HG03565 (cell line): ENCODE data around the gene C19orf25.

Experiments used
- ATAC-seq: cut with Tn5 transposase; IDR thresholded peaks from one replicate; pipeline ENCODE4 v1.9.1; 2021; ENCODE audit warnings: mild to moderate bottlenecking, moderate library complexity; ENCODE audit not compliant: unreplicated experiment

Gene C19orf25

GRCh38 chr19:1496714-1497577 lies 17.9 kb upstream of the C19orf25 start:
- ATAC-seq: no peak

DNA sequence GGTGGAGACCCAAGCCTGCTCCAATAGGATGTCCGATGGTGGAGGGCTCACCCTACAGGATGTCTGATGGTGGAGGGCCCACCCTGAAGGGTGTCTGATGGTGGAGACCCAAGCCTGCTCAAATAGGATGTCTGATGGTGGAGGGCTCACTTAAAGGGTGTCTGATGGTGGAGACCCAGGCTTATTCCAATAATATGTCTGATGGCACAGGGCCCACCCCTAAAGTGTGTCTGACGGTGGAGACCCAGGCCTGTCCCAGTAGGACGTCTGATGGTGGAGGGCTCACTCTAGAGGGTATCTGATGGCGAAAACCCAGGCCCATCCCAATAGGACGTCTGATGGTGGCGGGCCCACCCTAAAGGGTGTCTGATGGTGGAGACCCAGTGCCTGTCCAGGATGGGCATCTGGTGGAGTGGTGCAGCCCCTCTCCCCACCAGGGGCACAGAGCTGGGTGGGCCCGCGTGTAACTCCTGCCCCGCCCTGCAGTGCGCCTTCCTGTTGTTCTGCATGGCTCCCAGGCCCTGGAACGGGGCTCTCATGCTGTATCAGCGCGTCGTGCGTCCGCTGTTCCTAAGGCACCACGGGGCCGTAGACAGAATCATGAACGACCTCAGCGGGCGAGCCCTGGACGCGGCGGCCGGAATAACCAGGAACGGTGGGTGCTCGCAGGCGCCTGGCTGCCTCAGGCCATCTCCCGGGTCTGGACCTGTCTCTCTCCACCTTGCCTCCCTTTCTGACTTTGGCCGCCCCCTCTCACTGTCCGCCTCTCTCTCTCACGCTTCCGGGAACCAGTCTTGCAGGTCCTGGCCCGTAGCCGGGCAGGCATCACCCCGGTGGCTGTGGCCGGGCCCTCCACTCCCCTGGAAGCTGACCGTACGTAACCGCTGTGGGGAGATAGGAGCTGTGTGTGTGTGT lies 17.0 kb upstream of the C19orf25 start:
- no peak for ATAC-seq

DNA sequence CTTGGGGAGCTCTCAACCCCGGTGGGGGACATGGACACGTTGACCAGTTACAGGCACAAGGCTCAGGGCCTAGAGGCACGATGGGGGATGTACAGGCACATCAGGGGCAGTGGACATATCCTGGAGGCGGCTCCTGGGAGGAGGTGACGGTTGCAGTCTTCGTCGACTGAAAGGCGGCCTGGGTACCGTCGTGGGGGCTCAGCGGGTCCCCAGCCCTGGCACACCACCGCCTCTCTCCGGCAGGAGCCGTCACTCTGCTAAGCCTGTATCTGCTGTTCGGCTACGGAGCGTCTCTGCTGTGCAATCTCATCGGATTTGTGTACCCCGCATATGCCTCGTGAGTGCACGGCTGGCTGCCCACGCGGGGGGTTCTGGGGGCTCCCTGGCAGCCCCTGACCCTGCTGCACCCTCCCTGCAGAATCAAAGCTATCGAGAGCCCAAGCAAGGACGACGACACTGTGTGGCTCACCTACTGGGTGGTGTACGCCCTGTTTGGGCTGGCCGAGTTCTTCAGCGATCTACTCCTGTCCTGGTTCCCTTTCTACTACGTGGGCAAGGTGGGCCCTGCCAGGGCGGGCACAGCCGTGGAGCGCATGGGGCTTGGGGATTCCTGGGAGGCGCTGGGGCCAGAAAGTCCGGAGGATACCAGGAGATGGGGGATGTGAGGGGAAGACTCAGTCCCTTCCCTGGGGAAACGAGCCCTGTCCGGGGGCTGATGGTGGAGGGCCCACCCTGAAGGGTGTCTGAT lies 16.2 kb upstream of the C19orf25 start:
- no peak for ATAC-seq

DNA sequence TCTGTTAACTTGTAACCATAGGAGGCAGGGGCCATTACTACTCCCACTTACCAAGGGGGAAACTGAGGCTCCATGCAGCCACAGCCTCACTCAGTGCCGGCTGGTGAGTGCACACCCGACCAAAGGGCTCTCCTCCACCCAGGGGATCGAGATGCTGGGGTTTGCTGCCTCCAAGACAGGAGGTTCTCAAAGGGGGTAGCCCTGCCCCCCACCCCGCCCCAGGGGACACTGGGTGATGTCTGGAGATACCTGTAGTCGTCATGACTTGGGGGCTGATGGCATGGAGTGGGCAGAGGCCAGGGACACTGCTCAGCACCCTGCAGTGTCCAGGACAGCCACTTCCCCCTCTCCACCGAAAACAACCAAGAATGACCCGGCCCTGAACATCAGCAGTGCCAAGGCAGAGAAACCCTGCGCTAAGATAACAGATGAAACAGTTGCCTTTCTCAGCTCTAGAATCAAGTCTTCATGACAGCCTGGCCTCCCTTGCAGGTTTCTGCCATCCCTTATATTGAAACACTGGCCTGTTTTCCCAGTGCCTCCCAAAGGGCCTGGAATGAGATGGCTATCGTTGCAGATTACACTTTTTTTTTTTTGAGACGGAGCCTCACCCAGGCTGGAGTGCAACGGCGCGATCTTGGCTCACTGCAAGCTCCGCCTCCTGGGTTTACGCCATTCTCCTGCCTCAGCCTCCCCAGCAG lies 15.2 kb upstream of the C19orf25 start:
- ATAC-seq: no peak

DNA sequence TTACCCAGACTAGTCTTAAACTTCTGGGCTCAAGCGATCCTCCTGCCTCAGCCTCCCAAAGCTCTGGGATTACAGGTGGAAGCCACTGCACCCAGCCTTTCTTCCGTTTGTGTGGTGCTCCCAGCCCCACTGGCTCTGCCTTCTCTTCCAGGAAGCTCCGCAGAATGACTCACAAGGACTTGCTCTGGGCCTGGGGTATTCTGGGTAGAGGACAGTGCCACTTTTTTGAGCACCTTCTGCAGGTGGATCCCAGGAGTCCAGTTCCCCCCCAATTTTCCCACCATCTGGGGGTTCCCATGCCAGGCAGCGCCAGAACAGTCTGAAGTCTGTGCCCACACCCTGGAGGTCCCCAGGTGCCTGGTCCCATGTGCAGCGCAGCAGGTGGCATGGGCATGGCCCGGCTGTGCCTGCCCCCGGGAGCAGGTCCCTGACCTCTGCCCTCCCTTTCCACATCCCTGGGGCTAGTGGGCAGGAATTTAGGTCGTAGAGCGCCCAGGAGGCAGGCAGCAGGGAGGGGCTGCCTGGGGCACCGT lies 13.5 kb upstream of the C19orf25 start:
- no peak for ATAC-seq

- ATAC-seq: no peak
Measured at GRCh38 chr19:1491849-1492170, 12.8 kb upstream of the C19orf25 start.

DNA sequence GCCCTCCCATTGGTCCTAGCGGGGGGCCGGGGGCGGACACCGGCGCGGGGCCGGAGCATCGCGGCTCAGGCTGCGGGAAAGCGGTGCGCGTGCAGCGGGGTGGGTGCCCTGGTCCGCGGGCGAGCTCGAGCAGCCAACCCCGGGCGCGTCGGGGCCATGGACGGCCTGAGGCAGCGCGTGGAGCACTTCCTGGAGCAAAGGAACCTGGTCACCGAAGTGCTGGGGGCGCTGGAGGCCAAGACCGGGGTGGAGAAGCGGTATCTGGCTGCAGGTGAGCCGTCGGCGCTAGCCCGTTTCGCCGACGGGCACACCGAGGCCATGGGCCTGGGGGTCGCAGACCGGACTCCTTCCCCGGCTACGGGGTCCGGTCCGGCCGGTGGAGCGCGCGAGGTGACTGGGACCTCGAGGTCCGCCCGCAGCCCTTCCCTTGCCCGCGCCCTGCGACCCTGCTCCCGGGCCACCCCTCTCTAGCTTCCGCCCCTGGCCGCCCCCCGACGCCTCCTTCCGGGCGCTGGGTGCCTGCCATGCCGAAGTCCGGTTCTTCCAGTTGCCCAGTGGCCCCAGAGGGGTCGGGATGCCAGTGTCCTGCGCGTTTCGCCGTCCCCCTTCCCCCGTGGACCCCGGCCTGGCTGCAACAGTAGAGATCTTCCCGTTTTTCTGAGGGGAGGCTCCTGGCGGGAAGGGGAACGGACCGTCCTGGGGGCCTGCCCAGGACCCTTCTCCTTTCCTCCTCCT lies 12.3 kb upstream of the C19orf25 start, which contains the start of gene REEP6:
Gene REEP6, plus strand, starts transcription at position 68 of the 735 bp plus-strand sequence. Its CDS starts 89 bp downstream, at position 157.
- ATAC-seq: no peak

- peak; percentile 72 for ATAC-seq
Measured at GRCh38 chr19:1490311-1491113, 11.5 kb upstream of the C19orf25 start, which contains the start of gene PCSK4. Gene PCSK4 (minus strand): TSS chr19:1490350. CDS start chr19:1490346, 4 bp downstream.

DNA sequence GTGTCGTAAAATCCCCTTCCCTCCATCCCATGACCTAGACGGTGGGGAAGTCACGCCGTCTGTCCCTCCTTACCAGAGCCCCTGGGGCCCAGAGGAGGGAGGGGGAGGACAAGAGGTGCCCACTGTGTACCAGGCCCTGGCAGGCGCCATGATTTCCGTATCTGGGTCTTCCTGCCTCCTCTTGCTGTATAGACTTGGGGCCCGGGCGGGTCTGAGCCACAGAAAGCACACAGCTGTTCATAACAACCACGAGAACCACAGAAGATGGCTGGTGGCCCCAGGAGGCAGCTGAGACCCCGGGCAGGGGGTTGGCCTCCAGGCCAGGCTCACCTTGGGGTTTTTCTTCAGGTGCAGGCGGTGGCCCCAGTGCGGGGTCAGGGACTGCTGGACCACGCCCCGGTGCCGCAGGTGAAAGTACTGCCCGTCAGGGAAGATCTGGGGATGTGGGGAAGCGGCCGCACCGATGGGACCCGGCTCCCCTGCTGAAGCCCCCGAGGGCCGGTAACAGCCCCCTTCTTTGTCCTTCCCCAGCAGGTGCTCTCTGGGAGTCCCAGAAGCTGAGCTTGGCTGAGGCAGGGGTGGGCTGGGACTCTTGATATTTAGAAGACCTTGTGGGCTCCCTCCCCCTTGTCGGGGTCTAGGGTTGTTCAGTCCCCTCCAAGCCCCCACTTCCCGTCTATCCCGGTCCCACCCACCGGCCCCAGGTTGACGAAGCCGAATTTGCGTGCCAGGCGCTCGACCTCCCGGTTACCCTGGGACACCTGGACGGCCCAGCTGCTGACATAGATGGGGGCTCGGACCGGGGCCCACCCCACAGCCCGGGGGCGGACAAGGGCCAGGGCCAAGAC lies 10.7 kb upstream of the C19orf25 start:
- no peak for ATAC-seq

GRCh38 chr19:1488282-1488601 lies 9.2 kb upstream of the C19orf25 start:
- ATAC-seq: no peak

GRCh38 chr19:1487576-1488281 lies 8.7 kb upstream of the C19orf25 start:
- ATAC-seq: no peak

DNA sequence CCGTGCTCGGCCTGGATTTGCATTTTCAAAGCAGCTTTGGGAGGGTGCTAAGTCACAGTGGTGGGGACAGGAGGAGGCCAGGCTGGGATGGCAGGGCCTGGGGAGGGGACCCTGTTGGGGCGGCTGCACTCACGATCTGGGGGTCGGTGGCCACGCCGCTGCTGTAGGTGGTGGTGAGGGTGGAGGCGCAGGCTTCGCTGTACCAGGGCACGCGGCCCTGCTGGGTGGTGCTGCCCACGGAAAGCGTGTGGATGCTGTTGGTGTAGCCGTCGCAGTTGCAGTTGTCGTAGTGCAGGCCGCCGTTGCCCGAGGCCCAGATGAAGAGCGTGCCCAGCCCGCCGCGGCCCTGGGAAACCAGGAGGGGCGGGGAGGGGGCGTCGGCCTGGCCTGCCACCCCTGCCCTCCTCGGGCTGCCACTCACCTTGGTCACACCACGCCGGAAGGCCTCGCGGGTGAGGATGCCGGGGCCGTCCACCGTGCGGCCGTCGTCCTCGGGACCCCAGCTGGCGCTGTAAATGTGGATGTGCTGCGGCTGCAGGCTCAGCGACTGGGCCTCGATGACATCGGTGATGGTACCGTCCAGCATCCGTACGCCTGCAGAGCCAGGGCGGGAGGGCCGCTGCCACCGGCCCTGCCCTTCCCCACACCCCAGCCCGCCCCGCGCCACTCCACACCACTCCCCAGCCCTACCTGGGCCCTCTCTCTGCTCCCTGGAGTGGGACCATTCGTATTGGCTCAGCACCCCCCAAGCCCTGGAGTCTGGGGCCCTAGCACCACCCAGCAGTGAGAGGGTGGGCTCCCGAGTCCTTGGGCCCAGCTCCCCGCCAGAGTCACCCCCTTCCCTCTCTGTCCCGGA lies 7.9 kb upstream of the C19orf25 start:
- ATAC-seq: no peak

- no peak for ATAC-seq
Measured at GRCh38 chr19:1483979-1484428, 5.0 kb upstream of the C19orf25 start.

DNA sequence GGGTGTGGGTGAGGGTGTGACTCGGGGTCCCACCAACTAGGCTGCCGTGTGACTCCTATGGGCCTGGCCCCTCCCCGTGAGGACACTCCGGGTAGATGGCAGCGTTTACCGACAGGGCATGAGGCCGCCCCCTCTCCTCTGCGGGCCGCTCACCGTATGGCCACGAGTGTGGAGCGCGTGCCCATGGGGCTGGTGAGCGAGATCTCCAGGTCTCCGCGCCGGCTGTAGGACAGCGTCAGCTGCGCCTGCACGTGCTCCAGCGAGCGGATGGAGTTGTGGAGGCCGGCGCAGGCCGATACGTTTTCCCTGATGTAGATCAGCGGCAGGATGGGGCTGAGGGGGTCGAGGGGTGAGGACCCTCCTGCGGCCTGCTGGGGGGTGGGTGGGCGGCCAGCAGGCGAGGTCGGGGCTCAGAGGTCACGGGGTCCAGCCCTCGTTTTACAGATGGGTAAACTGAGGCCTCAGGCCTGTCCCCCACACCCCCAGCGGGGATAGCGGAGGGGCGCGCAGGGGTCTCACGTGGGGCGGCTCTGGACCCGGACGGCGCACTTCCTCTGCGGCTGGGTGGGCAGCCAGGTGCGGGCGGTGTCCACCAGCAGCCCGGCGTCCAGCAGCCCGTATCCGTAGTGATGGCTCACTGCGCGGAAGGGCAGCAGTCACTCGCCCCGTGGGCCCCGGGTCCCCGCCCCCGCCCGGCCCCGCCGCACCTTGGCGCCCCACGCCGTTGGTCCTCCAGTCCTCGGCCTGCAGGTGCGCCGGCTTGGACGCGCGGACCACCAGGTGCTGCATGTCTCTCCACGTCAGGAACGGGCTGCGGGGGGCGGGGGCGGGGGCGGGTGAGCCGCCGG lies 4.3 kb upstream of the C19orf25 start:
- no peak for ATAC-seq

DNA sequence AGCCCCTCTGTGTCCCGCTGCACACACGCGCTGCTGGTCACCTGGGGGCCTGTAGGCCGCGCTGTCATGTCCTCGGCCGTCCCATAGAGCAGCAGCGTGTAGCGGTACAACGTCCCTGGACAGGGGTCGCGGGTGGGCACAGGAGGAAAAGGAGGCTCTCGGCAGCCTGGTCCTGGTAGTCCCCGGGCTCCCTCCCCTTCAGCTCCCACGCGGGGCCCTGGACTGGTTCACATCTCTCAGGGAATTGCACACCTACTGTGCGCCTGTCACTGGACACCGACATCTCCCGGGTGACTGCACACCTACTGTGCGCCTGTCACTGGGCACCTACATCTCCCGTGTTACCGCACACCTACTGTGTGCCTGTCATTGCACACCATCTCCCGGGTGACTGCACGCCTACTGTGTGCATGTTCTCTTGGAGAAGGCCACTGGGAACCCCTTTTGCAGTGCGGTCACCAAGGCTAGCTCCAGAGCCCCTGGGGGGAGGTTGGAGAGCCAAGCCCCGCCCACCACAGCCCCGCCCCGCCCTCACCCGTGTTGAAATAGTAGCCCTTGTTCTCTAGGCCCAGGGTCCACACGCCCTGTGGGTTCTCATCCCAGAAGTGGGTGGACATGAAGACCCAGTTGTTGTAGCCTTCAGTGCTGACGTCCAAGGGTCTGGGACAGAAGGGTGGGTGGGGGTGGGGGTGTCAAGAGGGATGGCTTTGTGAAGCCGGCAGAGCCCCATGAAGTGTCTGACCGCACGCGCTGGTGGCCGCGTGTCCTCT lies 3.5 kb upstream of the C19orf25 start:
- no peak for ATAC-seq
